ENCODE data around the gene COL11A2. TPM values are rescaled to one million over a fixed set of nuclear protein-coding genes. Genes with fewer than 3 reads are reported as not detected.
A peak's percentile ranks its signal among the peaks of the same experiment; 100 is the strongest.

The COL11A2 gene
- polyA plus RNA-seq, 6 donors from 2014 or later = 0.09 to 0.30 TPM; not detected in 4

DNA sequence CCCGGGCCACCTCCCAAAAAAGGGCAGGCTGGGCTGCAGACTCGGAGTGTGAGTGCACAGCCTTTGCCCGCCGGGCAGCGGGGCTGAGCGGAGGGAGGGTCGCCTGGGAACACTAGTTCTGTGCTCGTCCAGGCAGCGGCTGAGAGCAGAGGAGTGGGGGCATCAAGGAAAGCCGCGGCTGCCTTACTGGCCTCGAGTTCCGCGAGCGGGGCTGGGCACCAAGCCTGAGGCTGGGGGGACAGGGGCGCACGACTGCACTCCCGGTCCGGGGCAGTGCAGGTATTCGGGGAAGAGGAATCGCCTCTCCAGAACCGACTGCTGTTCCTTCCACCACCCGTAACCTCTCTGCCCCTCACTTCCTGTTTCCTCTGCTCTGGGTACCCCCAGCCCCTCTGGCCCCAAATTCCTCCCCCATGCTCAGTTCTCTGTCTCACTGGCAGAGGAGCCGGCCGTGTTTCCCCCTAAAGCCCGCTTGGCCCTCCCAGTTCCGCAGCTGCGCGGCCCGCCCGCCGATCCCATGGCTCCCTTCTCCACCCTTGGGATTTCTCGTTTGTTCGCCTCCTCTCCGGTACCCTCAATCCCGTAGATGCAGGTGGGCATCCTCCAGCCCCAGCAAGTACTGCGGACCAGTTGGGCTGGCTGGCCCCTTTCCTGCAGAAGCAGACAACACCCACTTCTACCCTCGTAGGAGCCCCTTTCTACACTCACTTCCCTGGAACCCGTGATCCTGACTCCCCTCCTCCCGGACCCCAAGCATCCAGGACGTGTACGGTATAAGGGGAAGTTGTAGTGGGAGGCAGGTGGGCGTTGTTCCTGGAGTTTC, 21.1 kb upstream of the COL11A2 start:
- H3K36me3 Mint-ChIP-seq = peaks cover 10% of the 10 kb centered on the region in 2 donors
- H3K27ac Mint-ChIP-seq = peak overlapping the region in 4 of 6 donors; percentile 16 to 90 (median 31)
- H3K4me3 Mint-ChIP-seq = peak overlapping the region; percentile 22 to 91 (median 80)
- ATAC-seq (ENCODE audit: low read depth in 2 of 2) (peak; percentile 47 to 51), DNase-seq (peak; percentile 21)
- peaks cover 6 to 60% (median 50%) of the 10 kb centered on the region in 3 donors for H3K27me3 Mint-ChIP-seq
- no peaks in the 10 kb centered on the region for H3K9me3 Mint-ChIP-seq
- peaks cover 30 to 39% (median 39%) of the 10 kb centered on the region in 3 donors for H3K4me1 Mint-ChIP-seq

- ATAC-seq (ENCODE audit: low read depth in 2 of 2) = no peak
- H3K9me3 Mint-ChIP-seq = no peaks in the 10 kb centered on the region
- H3K27ac Mint-ChIP-seq = peak overlapping the region in 3 of 6 donors; percentile 16 to 47 (median 40)
- H3K36me3 Mint-ChIP-seq = peaks cover 10% of the 10 kb centered on the region in 2 donors
- no peak for DNase-seq
- peak overlapping the region; percentile 9 to 91 (median 78) for H3K4me3 Mint-ChIP-seq
- H3K27me3 Mint-ChIP-seq = peaks cover 6 to 54% (median 44%) of the 10 kb centered on the region in 3 donors
- H3K4me1 Mint-ChIP-seq = peaks cover 31 to 42% (median 40%) of the 10 kb centered on the region in 3 donors
These were observed 20.5 kb upstream of the COL11A2 start for GRCh38 chr6:33212857-33213165.

DNA sequence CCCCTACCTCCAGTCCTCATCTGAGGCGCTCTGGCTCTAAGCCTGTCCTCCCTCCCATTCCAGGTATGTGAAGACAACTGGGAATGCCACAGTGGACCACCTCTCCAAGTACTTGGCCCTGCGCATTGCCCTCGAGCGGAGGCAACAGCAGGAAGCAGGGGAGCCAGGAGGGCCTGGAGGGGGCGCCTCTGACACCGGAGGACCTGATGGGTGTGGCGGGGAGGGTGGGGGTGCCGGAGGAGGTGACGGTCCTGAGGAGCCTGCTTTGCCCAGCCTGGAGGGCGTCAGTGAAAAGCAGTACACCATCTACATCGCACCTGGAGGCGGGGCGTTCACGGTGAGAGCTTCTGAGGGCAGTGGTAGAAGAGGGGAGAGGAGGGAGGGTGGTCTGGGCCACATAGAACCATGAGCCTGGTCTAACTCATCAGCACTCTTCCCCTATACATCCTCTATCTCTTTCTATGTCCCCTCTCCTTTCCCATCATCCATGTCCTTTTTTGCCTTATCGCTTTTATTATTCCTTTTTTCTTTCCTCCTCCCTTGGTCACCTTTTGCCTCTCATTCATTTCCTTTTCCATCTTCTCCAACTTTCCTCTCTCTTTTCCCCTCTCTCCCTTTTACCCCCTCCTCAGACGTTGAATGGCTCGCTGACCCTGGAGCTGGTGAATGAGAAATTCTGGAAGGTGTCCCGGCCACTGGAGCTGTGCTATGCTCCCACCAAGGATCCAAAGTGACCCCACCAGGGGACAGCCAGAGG, 19.6 kb upstream of the COL11A2 start:
- no peaks in the 10 kb centered on the region for H3K9me3 Mint-ChIP-seq
- peaks cover 6 to 46% (median 42%) of the 10 kb centered on the region in 3 donors for H3K27me3 Mint-ChIP-seq
- H3K36me3 Mint-ChIP-seq = peaks cover 10% of the 10 kb centered on the region in 2 donors
- H3K4me1 Mint-ChIP-seq = peaks cover 36 to 48% (median 44%) of the 10 kb centered on the region in 3 donors
- H3K27ac Mint-ChIP-seq = no peak overlapping the region
- DNase-seq (no peak), ATAC-seq (ENCODE audit: low read depth in 2 of 2) (no peak)
- H3K4me3 Mint-ChIP-seq = peak overlapping the region in 2 of 8 donors; percentile 32 to 45

- DNase-seq (no peak), ATAC-seq (ENCODE audit: low read depth in 2 of 2) (no peak)
- H3K4me1 Mint-ChIP-seq = peaks cover 36 to 51% (median 48%) of the 10 kb centered on the region in 3 donors
- H3K36me3 Mint-ChIP-seq = peaks cover 10% of the 10 kb centered on the region in 2 donors
- H3K4me3 Mint-ChIP-seq = no peak overlapping the region
- H3K27me3 Mint-ChIP-seq = peaks cover 6 to 44% (median 42%) of the 10 kb centered on the region in 3 donors
- H3K27ac Mint-ChIP-seq = no peak overlapping the region
- H3K9me3 Mint-ChIP-seq = no peaks in the 10 kb centered on the region
These were observed 18.9 kb upstream of the COL11A2 start for GRCh38 chr6:33211136-33211535.

DNA sequence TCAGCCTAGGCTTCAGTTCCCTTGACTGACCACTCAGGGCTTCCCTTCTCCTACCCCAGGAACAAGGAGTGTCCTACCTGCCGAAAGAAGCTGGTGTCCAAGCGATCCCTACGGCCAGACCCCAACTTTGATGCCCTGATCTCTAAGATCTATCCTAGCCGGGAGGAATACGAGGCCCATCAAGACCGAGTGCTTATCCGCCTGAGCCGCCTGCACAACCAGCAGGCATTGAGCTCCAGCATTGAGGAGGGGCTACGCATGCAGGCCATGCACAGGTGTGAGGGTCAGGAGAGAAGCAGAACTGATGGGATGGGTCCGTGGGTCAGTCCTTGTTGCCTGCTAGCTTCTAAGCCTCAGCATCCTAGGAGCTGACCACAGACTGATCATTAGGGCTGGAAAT, 17.6 kb upstream of the COL11A2 start:
- Mint-ChIP-seq H3K27me3 (peaks cover 6 to 32% (median 31%) of the 10 kb centered on the region in 3 donors), H3K36me3 (peaks cover 10% of the 10 kb centered on the region in 2 donors), H3K27ac (peak overlapping the region in 1 of 6 donors; percentile 35), H3K4me1 (peaks cover 47 to 64% (median 60%) of the 10 kb centered on the region in 3 donors), H3K4me3 (peak overlapping the region in 7 of 8 donors; percentile 42 to 95 (median 91)), H3K9me3 (no peaks in the 10 kb centered on the region)
- ATAC-seq (ENCODE audit: low read depth in 2 of 2) (no peak), DNase-seq (no peak)

GRCh38 chr6:33208091-33208967, 16.1 kb upstream of the COL11A2 start, which contains the start of gene RING1:
Gene RING1, plus strand, starts transcription at chr6:33208500. Its CDS starts 323 bp downstream, at chr6:33208823.
- H3K4me1 Mint-ChIP-seq = peaks cover 47 to 66% (median 60%) of the 10 kb centered on the region in 3 donors
- H3K27me3 Mint-ChIP-seq = peaks cover 6 to 16% (median 16%) of the 10 kb centered on the region in 3 donors
- ATAC-seq (ENCODE audit: low read depth in 2 of 2) = peak; percentile 72 to 77
- peak within 1 kb of the TSS; percentile 84 to 99 (median 96) for H3K27ac Mint-ChIP-seq
- peaks cover 10% of the 10 kb centered on the region in 2 donors for H3K36me3 Mint-ChIP-seq
- no peaks in the 10 kb centered on the region for H3K9me3 Mint-ChIP-seq
- peak within 1 kb of the TSS; percentile 81 to 95 (median 94) for H3K4me3 Mint-ChIP-seq
- peak; percentile 85 for DNase-seq

DNA sequence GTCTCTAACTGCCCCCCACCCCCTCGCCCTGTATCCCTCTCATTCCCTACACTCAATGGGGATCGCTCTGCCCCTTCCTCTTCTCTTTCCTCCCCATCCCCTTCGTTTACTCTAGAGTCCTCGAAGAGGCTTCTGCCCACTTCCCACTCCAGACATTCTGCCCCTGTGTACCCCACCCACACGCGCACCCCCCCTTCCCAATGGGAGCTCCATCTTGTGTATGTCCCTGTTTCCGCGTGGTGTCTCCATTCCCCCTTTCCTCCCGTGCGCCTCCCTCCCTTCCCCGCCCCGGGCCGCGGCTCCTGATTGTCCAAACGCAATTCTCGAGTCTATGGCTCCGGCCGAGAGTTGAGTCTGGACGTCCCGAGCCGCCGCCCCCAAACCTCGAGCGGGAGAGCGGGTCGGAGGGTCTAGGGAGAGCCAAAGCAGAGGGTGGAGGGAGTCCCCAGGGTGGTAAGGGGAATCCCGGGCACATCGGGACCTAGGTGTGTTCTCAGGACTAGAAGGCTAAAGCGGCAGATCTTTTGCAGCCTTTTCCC, 15.4 kb upstream of the COL11A2 start:
- no peaks in the 10 kb centered on the region for H3K9me3 Mint-ChIP-seq
- peaks cover 3 to 9% (median 9%) of the 10 kb centered on the region in 3 donors for H3K27me3 Mint-ChIP-seq
- H3K4me3 Mint-ChIP-seq = peak overlapping the region; percentile 81 to 95 (median 92)
- H3K4me1 Mint-ChIP-seq = peaks cover 45 to 66% (median 60%) of the 10 kb centered on the region in 3 donors
- DNase-seq (no peak), ATAC-seq (ENCODE audit: low read depth in 2 of 2) (peak in 1 of 2 donors; percentile 10)
- peaks cover 15 to 18% of the 10 kb centered on the region in 2 donors for H3K36me3 Mint-ChIP-seq
- H3K27ac Mint-ChIP-seq = peak overlapping the region; percentile 38 to 99 (median 88)

GRCh38 chr6:33206864-33207551, 14.7 kb upstream of the COL11A2 start:
- Mint-ChIP-seq H3K27me3 (peaks cover 0 to 3% (median 3%) of the 10 kb centered on the region in 3 donors), H3K4me1 (peaks cover 49 to 66% (median 62%) of the 10 kb centered on the region in 3 donors), H3K27ac (peak overlapping the region in 3 of 6 donors; percentile 87 to 96 (median 88)), H3K4me3 (peak overlapping the region in 7 of 8 donors; percentile 40 to 99 (median 91)), H3K36me3 (peaks cover 18 to 19% of the 10 kb centered on the region in 2 donors), H3K9me3 (no peaks in the 10 kb centered on the region)
- DNase-seq (no peak), ATAC-seq (ENCODE audit: low read depth in 2 of 2) (no peak)

GRCh38 chr6:33206027-33206863, 14.0 kb upstream of the COL11A2 start:
- peak overlapping the region; percentile 6 to 100 (median 84) for H3K4me3 Mint-ChIP-seq
- peaks cover 16 to 23% of the 10 kb centered on the region in 2 donors for H3K36me3 Mint-ChIP-seq
- ATAC-seq (ENCODE audit: low read depth in 2 of 2) (no peak), DNase-seq (no peak)
- H3K27me3 Mint-ChIP-seq = no peaks in the 10 kb centered on the region
- no peaks in the 10 kb centered on the region for H3K9me3 Mint-ChIP-seq
- peaks cover 56 to 72% (median 70%) of the 10 kb centered on the region in 3 donors for H3K4me1 Mint-ChIP-seq
- peak overlapping the region in 5 of 6 donors; percentile 12 to 65 (median 46) for H3K27ac Mint-ChIP-seq

GRCh38 chr6:33205191-33206026, 13.1 kb upstream of the COL11A2 start:
- ATAC-seq (ENCODE audit: low read depth in 2 of 2) = no peak
- peak overlapping the region; percentile 88 to 100 (median 93) for H3K4me3 Mint-ChIP-seq
- peaks cover 16 to 19% of the 10 kb centered on the region in 2 donors for H3K36me3 Mint-ChIP-seq
- no peaks in the 10 kb centered on the region for H3K27me3 Mint-ChIP-seq
- H3K27ac Mint-ChIP-seq = peak overlapping the region in 3 of 6 donors; percentile 53 to 66 (median 65)
- H3K9me3 Mint-ChIP-seq = no peaks in the 10 kb centered on the region
- no peak for DNase-seq
- H3K4me1 Mint-ChIP-seq = peaks cover 62 to 80% (median 76%) of the 10 kb centered on the region in 3 donors
